Choroid plexus epithelial cell (primary cell): ENCODE data around the gene F13A1.
A peak's percentile ranks its signal among the peaks of the same experiment; 100 is the strongest.

Source experiments
- DNase-seq: peaks from one replicate; pipeline ENCODE4 v3.0.0-alpha.2; 2010; ENCODE audit warnings: low read depth
- H3K4me3 ChIP-seq: 2 replicates; pipeline ENCODE4 v1.5.1; 2011; ENCODE audit warnings: low read depth, mild to moderate bottlenecking, control low read depth, low read length, moderate library complexity
- CTCF ChIP-seq: conservative IDR thresholded peaks from 2 replicates; pipeline ENCODE4 v1.5.1; 2011; ENCODE audit warnings: low read depth, mild to moderate bottlenecking, control low read depth, inconsistent platforms, low read length, moderate library complexity

The F13A1 gene

GRCh38 chr6:6154335-6154734 is 166.1 kb downstream of the F13A1 start:
- H3K4me3 ChIP-seq: no peak overlapping the region
- no peak for DNase-seq
- no peak for TF ChIP-seq CTCF

- no peak for TF ChIP-seq CTCF
- no peak for DNase-seq
- H3K4me3 ChIP-seq: no peak overlapping the region
Measured at GRCh38 chr6:6152060-6152459, 168.4 kb downstream of the F13A1 start.

- no peak for TF ChIP-seq CTCF
- H3K4me3 ChIP-seq: no peak overlapping the region
- no peak for DNase-seq
Measured at GRCh38 chr6:6148192-6148815, 172.2 kb downstream of the F13A1 start.

- peak; percentile 13 for TF ChIP-seq CTCF
- peak; percentile 3 for DNase-seq
- no peak overlapping the region for H3K4me3 ChIP-seq
Measured at GRCh38 chr6:6131492-6132109, 188.9 kb downstream of the F13A1 start.

- H3K4me3 ChIP-seq: no peak overlapping the region
- DNase-seq: no peak
- no peak for TF ChIP-seq CTCF
Measured at GRCh38 chr6:6125495-6125894, 195.0 kb downstream of the F13A1 start.

- no peak for TF ChIP-seq CTCF
- no peak overlapping the region for H3K4me3 ChIP-seq
- DNase-seq: no peak
Measured at GRCh38 chr6:6123803-6124202, 196.7 kb downstream of the F13A1 start.

- no peak for TF ChIP-seq CTCF
- no peak overlapping the region for H3K4me3 ChIP-seq
- DNase-seq: no peak
Measured at GRCh38 chr6:6121943-6122342, 198.5 kb downstream of the F13A1 start.
